ENCODE measurements around the gene TRIO. TPM values are rescaled to one million over a fixed set of nuclear protein-coding genes. Genes with fewer than 3 reads are reported as not detected.

The TRIO gene
- polyA plus RNA-seq, 2 donors, result 10.3 to 22.8 TPM

- Histone ChIP-seq H3K9me3 (ENCODE audit: control insufficient read depth in 2 of 2, insufficient read depth in 1 of 2, low read depth in 1 of 2, low read length in 1 of 2) (peaks cover 0 to 2% of the 10 kb centered on the region in 2 donors), H3K4me1 (ENCODE audit: control insufficient read depth in 2 of 2, insufficient read depth in 2 of 2, low read length in 1 of 2) (no peaks in the 10 kb centered on the region), H3K27ac (ENCODE audit: low read depth in 2 of 2, low read length in 1 of 2) (no peak overlapping the region), H3K27me3 (ENCODE audit: control insufficient read depth in 1 of 2, insufficient read depth in 2 of 2, low read length in 2 of 2) (no peaks in the 10 kb centered on the region), H3K4me3 (ENCODE audit: low read depth in 1 of 2, low read length in 2 of 2) (no peak overlapping the region), H3K36me3 (ENCODE audit: control insufficient read depth in 2 of 2, insufficient read depth in 2 of 2, low read length in 1 of 2) (peaks cover 0 to 6% of the 10 kb centered on the region in 2 donors)
Measured at GRCh38 chr5:14309199-14309598, 166.1 kb downstream of the TRIO start.

- Histone ChIP-seq H3K4me3 (ENCODE audit: low read depth in 1 of 2, low read length in 2 of 2) (no peak overlapping the region), H3K9me3 (ENCODE audit: control insufficient read depth in 2 of 2, insufficient read depth in 1 of 2, low read depth in 1 of 2, low read length in 1 of 2) (peaks cover 0 to 2% of the 10 kb centered on the region in 2 donors), H3K27me3 (ENCODE audit: control insufficient read depth in 1 of 2, insufficient read depth in 2 of 2, low read length in 2 of 2) (no peaks in the 10 kb centered on the region), H3K4me1 (ENCODE audit: control insufficient read depth in 2 of 2, insufficient read depth in 2 of 2, low read length in 1 of 2) (no peaks in the 10 kb centered on the region), H3K36me3 (ENCODE audit: control insufficient read depth in 2 of 2, insufficient read depth in 2 of 2, low read length in 1 of 2) (peaks cover 0 to 6% of the 10 kb centered on the region in 2 donors), H3K27ac (ENCODE audit: low read depth in 2 of 2, low read length in 1 of 2) (no peak overlapping the region)
- WGBS, 2 donors, result 66 to 83% methylated on average over 8 of the region's 8 CpGs
Measured at GRCh38 chr5:14309878-14310531, 166.9 kb downstream of the TRIO start.

- Histone ChIP-seq H3K36me3 (ENCODE audit: control insufficient read depth in 2 of 2, insufficient read depth in 2 of 2, low read length in 1 of 2) (peaks cover 0 to 6% of the 10 kb centered on the region in 2 donors), H3K27me3 (ENCODE audit: control insufficient read depth in 1 of 2, insufficient read depth in 2 of 2, low read length in 2 of 2) (no peaks in the 10 kb centered on the region), H3K27ac (ENCODE audit: low read depth in 2 of 2, low read length in 1 of 2) (no peak overlapping the region), H3K9me3 (ENCODE audit: control insufficient read depth in 2 of 2, insufficient read depth in 1 of 2, low read depth in 1 of 2, low read length in 1 of 2) (peaks cover 0 to 2% of the 10 kb centered on the region in 2 donors), H3K4me1 (ENCODE audit: control insufficient read depth in 2 of 2, insufficient read depth in 2 of 2, low read length in 1 of 2) (no peaks in the 10 kb centered on the region), H3K4me3 (ENCODE audit: low read depth in 1 of 2, low read length in 2 of 2) (no peak overlapping the region)
- WGBS, 2 donors, result 92% methylated on average over 8 of the region's 8 CpGs
Measured at GRCh38 chr5:14310901-14311300, 167.8 kb downstream of the TRIO start.

DNA sequence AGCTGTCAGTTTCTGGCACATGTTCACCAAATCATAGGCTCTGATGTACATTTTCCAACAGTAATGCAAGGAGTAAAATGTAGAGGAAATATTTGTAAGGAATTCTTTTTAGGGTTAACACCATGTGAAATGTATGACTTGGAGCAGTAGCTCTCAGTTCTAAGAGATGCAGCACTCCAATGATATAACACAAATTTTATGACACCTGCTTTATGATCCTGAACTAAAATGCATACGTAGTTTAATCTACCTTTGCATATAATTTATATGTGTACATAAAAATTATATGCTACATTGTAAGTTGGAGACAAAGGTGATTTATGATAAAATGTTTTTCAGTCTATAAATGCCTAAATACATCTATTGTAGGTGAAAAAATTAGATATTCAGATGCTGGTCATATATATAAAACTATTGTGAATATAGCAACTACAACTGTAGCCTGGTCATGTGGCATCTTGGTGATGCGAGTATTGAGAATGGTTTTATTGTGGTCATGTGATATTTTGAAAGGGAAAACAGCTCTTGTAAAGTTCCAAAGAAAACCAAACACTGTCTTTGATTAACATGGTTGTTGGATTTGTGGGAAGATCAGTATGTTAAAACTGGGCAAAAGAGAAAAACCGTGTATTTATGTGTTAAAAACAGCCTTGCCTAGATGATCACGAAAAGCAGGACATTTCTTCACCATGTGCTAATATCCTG, 171.0 kb downstream of the TRIO start:
- no peaks in the 10 kb centered on the region for H3K4me1 ChIP-seq (ENCODE audit: control insufficient read depth in 2 of 2, insufficient read depth in 2 of 2, low read length in 1 of 2)
- no peaks in the 10 kb centered on the region for H3K9me3 ChIP-seq (ENCODE audit: control insufficient read depth in 2 of 2, insufficient read depth in 1 of 2, low read depth in 1 of 2, low read length in 1 of 2)
- H3K4me3 ChIP-seq (ENCODE audit: low read depth in 1 of 2, low read length in 2 of 2), result no peak overlapping the region
- H3K27ac ChIP-seq (ENCODE audit: low read depth in 2 of 2, low read length in 1 of 2), result no peak overlapping the region
- H3K36me3 ChIP-seq (ENCODE audit: control insufficient read depth in 2 of 2, insufficient read depth in 2 of 2, low read length in 1 of 2), result peaks cover 6 to 10% of the 10 kb centered on the region in 2 donors
- no peaks in the 10 kb centered on the region for H3K27me3 ChIP-seq (ENCODE audit: control insufficient read depth in 1 of 2, insufficient read depth in 2 of 2, low read length in 2 of 2)
- WGBS, 2 donors, result 82 to 89% methylated on average over 4 of the region's 4 CpGs

- H3K4me1 ChIP-seq (ENCODE audit: control insufficient read depth in 2 of 2, insufficient read depth in 2 of 2, low read length in 1 of 2), result no peaks in the 10 kb centered on the region
- WGBS, 2 donors, result 73 to 74% methylated on average over 12 of the region's 12 CpGs
- no peak overlapping the region for H3K27ac ChIP-seq (ENCODE audit: low read depth in 2 of 2, low read length in 1 of 2)
- H3K9me3 ChIP-seq (ENCODE audit: control insufficient read depth in 2 of 2, insufficient read depth in 1 of 2, low read depth in 1 of 2, low read length in 1 of 2), result no peaks in the 10 kb centered on the region
- H3K36me3 ChIP-seq (ENCODE audit: control insufficient read depth in 2 of 2, insufficient read depth in 2 of 2, low read length in 1 of 2), result peaks cover 10 to 11% of the 10 kb centered on the region in 2 donors
- H3K4me3 ChIP-seq (ENCODE audit: low read depth in 1 of 2, low read length in 2 of 2), result no peak overlapping the region
- H3K27me3 ChIP-seq (ENCODE audit: control insufficient read depth in 1 of 2, insufficient read depth in 2 of 2, low read length in 2 of 2), result no peaks in the 10 kb centered on the region
Measured at GRCh38 chr5:14316471-14316870, 173.3 kb downstream of the TRIO start.

DNA sequence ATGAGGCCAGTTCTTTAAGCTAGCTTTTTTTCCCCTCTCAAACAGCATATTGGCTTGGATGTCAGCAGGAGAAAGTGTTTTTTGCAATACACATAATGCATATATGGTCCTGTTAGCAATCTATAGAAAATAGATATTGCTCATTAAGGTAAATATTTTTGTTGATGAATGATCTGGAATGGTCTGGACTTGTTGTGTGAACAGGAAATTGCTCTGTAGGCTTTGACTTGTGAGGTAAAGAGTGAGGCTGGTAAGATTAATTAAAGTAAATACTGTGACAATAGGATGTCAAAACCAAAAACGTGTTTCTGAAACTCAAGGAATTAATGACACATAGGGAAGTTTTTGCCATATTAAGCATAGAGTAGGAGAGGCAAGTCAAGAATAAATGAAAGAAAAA, 176.0 kb downstream of the TRIO start:
- no peaks in the 10 kb centered on the region for H3K9me3 ChIP-seq (ENCODE audit: control insufficient read depth in 2 of 2, insufficient read depth in 1 of 2, low read depth in 1 of 2, low read length in 1 of 2)
- 34 to 45% methylated on average over 1 of the region's 1 CpG for WGBS, 2 donors
- peaks cover 11 to 15% of the 10 kb centered on the region in 2 donors for H3K36me3 ChIP-seq (ENCODE audit: control insufficient read depth in 2 of 2, insufficient read depth in 2 of 2, low read length in 1 of 2)
- no peaks in the 10 kb centered on the region for H3K4me1 ChIP-seq (ENCODE audit: control insufficient read depth in 2 of 2, insufficient read depth in 2 of 2, low read length in 1 of 2)
- H3K27me3 ChIP-seq (ENCODE audit: control insufficient read depth in 1 of 2, insufficient read depth in 2 of 2, low read length in 2 of 2), result no peaks in the 10 kb centered on the region
- no peak overlapping the region for H3K4me3 ChIP-seq (ENCODE audit: low read depth in 1 of 2, low read length in 2 of 2)
- H3K27ac ChIP-seq (ENCODE audit: low read depth in 2 of 2, low read length in 1 of 2), result no peak overlapping the region

GRCh38 chr5:14321936-14322335, 178.8 kb downstream of the TRIO start:
- 90 to 93% methylated on average over 3 of the region's 3 CpGs for WGBS, 2 donors
- Histone ChIP-seq H3K4me1 (ENCODE audit: control insufficient read depth in 2 of 2, insufficient read depth in 2 of 2, low read length in 1 of 2) (no peaks in the 10 kb centered on the region), H3K9me3 (ENCODE audit: control insufficient read depth in 2 of 2, insufficient read depth in 1 of 2, low read depth in 1 of 2, low read length in 1 of 2) (no peaks in the 10 kb centered on the region), H3K4me3 (ENCODE audit: low read depth in 1 of 2, low read length in 2 of 2) (no peak overlapping the region), H3K27me3 (ENCODE audit: control insufficient read depth in 1 of 2, insufficient read depth in 2 of 2, low read length in 2 of 2) (no peaks in the 10 kb centered on the region), H3K27ac (ENCODE audit: low read depth in 2 of 2, low read length in 1 of 2) (no peak overlapping the region), H3K36me3 (ENCODE audit: control insufficient read depth in 2 of 2, insufficient read depth in 2 of 2, low read length in 1 of 2) (peaks cover 10 to 12% of the 10 kb centered on the region in 2 donors)

GRCh38 chr5:14322437-14323187, 179.5 kb downstream of the TRIO start:
- Histone ChIP-seq H3K9me3 (ENCODE audit: control insufficient read depth in 2 of 2, insufficient read depth in 1 of 2, low read depth in 1 of 2, low read length in 1 of 2) (no peaks in the 10 kb centered on the region), H3K27me3 (ENCODE audit: control insufficient read depth in 1 of 2, insufficient read depth in 2 of 2, low read length in 2 of 2) (no peaks in the 10 kb centered on the region), H3K4me3 (ENCODE audit: low read depth in 1 of 2, low read length in 2 of 2) (no peak overlapping the region), H3K27ac (ENCODE audit: low read depth in 2 of 2, low read length in 1 of 2) (no peak overlapping the region), H3K4me1 (ENCODE audit: control insufficient read depth in 2 of 2, insufficient read depth in 2 of 2, low read length in 1 of 2) (no peaks in the 10 kb centered on the region), H3K36me3 (ENCODE audit: control insufficient read depth in 2 of 2, insufficient read depth in 2 of 2, low read length in 1 of 2) (peaks cover 9 to 10% of the 10 kb centered on the region in 2 donors)
- 79 to 80% methylated on average over 4 of the region's 4 CpGs for WGBS, 2 donors

DNA sequence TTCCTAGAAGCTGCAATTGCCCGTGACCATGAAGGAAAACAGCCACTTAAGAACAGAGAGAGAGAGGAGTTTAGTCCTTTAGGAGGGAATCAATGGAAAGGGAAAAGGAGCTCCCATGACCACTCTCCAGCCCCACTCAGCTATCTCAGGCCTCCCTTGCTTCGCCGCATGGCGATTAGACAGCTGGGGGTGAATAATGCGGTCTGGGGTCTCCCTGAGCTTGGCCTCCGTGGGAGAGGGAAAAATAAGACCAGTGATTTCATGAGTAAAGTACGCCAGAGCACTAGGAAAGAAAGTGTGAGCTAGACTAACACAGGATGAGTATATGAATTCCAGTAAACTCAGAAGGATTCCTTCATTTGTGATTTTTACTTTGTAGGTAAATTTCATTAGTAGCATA, 180.3 kb downstream of the TRIO start:
- Histone ChIP-seq H3K4me1 (ENCODE audit: control insufficient read depth in 2 of 2, insufficient read depth in 2 of 2, low read length in 1 of 2) (no peaks in the 10 kb centered on the region), H3K4me3 (ENCODE audit: low read depth in 1 of 2, low read length in 2 of 2) (no peak overlapping the region), H3K9me3 (ENCODE audit: control insufficient read depth in 2 of 2, insufficient read depth in 1 of 2, low read depth in 1 of 2, low read length in 1 of 2) (no peaks in the 10 kb centered on the region), H3K27me3 (ENCODE audit: control insufficient read depth in 1 of 2, insufficient read depth in 2 of 2, low read length in 2 of 2) (no peaks in the 10 kb centered on the region), H3K27ac (ENCODE audit: low read depth in 2 of 2, low read length in 1 of 2) (no peak overlapping the region), H3K36me3 (ENCODE audit: control insufficient read depth in 2 of 2, insufficient read depth in 2 of 2, low read length in 1 of 2) (peaks cover 9 to 10% of the 10 kb centered on the region in 2 donors)
- 94 to 97% methylated on average over 7 of the region's 7 CpGs for WGBS, 2 donors

All from esophagus (tissue), 2 donors.